ENCODE measurements around the gene MTA2.
"Not testable (repeated sequence)": the region's sequence is repeated elsewhere in the genome, so short reads cannot be mapped to it uniquely, and the experiment has no call there.

The MTA2 gene

DNA sequence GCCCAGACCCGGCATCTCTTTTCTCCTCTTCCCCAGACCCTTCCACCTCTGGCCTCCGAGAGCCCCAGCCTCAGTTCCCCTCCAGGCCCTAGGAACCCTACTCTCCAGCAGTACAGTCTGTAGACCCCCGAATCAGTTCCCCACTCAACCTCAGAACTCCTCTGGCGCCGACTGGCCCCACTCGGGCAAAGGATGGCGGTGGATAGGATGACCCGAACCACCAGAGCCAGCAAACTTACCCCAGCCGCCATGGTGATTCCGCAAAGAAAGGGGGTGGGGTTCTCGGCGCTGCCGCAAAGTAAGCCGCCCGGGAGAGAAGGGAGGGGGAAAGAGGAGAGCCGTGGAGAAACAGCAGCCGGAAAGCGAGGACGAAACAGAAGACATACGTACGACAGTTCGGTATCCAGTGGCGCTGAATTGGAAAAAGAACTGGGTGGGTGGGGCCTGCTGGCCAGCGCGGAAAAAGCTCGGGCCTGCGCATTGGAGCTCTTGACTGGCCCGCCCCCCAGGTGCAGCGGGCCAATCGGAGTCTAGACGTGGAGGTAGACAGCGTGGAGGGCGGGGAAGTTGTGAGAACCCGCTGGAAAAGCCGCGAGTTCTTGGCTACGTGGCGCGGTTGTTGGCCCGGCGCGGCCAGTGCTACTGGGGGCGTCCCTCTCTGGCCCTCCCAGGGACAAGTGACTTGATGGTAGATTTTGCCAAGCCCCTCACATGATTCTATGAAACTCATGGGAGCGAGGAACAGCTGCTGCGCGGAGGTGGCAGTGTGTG lies 27.9 kb downstream of the MTA2 start, which contains the start of gene EEF1G:
Gene EEF1G (minus strand): TSS at position 300 of the 771 bp plus-strand sequence. CDS start 49 bp downstream, at position 251.
- Histone ChIP-seq H3K4me3 (peak within 1 kb of the TSS; percentile 60 to 84 (median 71)), H3K27ac (peak within 1 kb of the TSS; percentile 78 to 95 (median 90))

DNA sequence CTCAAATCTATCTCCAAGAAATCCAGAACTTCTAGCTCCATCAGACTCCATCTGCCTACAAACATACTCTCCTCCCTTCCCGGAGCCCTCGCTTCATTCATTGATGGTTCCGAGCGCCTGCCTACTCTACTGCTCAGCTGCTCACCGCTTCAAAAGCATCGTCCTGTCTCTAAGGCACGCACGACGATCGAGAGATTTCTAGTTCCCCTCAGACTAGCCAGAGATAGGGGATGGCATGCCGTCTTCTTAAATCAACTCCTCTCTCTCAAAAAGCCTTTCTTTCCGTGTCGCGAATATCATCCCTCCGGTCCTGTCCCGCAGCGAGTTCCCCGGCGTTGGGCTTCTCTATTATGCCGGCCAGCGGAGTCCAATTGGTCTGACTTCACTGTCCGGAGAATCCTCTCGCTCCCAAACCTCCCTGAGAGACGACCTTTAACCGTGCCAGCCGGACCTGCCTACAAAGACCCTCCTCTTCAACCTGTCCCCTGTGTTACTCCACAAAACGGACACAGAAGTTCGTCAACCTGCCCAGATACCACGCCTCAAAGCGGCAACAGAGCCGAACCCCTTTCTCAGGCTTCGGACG lies 28.6 kb downstream of the MTA2 start:
- peak overlapping the region; percentile 60 to 84 (median 71) for H3K4me3 ChIP-seq
- peak overlapping the region; percentile 65 to 95 (median 89) for H3K27ac ChIP-seq

DNA sequence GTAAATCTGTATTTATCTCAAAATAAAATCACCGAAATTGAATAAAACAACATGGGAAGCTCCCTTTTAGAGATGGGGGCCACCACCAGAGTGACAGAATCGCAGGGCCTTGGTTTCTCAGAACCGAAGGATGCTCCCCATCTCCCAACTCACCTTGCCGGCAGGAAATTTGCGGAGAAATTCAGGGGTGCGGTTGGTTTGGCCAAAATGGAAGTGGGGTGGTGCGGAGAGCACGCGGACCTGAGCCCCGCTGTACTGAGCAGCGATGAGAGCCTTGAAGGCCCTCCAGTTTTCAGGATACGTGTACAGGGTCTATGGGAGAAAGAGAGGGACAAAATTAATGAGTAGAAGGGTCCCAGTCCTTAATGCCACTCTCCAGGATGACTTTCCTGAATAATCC lies 29.2 kb downstream of the MTA2 start:
- peak overlapping the region in 17 of 21 experiments; percentile 46 to 95 (median 89) for H3K27ac ChIP-seq
- H3K4me3 ChIP-seq = peak overlapping the region; percentile 60 to 84 (median 71)

DNA sequence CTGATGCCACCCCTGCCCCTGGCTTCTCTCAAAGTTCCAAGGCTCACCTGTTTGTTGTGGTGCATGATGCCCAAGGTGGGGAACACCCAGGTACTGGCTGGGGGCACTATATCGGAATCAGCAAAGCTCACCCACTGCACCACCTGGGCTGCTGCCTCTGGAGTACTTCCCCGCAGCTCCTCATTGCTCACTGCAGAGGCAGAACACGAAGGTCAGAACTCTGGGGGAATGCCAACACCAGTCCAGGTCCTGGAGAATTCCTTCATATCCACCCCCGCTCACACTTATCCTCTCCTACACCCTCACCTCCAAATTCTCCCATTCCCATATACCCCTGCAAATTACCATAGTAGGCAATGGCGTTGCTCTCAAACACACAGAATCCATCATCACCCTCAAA lies 30.2 kb downstream of the MTA2 start:
- peak overlapping the region in 3 of 21 experiments; percentile 86 to 89 (median 88) for H3K27ac ChIP-seq

DNA sequence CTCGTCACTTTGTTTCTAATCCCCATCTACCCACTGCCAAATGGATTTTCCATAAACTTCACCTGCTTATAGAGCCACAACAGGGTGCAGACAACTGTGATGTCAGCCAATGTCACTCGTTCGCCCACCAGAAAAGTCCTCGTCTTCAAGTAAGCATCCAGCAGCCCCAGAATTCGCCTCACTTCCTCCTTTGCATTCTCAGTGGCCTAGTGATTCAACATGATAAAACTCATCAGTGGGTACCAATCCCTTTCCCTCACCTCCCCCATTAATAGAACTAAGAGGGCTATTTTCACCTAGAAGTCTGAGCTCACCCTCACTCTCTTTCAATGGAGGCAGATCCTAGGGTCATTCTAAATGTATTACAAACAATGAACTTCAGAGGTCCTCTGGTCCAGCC lies 30.8 kb downstream of the MTA2 start:
- H3K27ac ChIP-seq = peak overlapping the region in 2 of 21 experiments; percentile 11 to 19
- H3K4me3 ChIP-seq = not testable (repeated sequence)

More for the DNA sequence above, 30.2 kb downstream of the MTA2 start:
- not testable (repeated sequence) for H3K4me3 ChIP-seq

DNA sequence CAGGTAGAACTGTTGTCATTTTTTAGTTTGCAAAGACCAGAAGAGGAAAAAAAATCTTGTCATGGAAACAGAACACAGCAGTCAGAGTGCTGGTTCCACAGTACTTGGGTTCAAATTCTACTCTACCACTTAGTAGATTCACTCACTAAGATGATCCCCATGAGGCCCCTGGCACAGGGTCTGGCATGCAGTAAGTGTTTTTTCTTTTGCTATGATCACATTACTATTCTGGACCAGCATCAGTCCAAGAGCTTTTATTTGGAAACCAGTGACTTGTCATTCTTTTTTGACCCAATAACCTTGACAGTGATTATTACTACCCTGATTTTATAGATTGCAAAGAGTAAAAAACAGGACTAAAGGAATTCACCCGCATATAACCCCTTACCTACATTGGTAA lies 32.1 kb downstream of the MTA2 start:
- Histone ChIP-seq H3K4me3 (no peak overlapping the region), H3K27ac (no peak overlapping the region)

DNA sequence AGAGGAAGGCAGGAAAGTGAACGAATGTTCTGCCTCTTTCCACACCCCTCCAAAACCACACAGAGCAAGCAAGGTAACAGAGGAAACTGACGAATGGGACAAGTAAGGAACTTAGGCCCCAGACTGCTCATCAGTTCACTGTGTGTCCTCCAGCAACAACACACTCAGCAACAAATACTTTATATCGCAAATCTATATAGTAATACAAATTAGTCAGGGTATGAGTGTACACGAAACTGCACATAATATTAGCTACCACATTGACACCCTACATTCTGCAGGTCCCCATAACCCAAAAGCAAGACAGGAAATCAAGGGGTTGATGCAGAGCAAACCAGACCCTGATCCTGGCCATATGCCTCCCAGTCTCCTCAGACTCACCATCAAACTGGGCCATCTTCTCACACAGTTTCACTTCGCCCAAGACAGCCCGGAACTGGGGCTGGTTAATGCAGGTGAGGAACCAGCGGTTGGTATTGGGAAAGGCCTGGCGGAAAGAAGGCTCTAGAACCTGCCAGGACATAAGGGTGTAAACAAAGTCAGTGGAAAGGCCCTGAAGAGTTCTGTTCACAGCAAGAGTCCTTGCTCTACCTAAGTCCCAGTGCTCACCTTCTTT lies 34.5 kb downstream of the MTA2 start:
- peak overlapping the region in 3 of 21 experiments; percentile 16 to 25 (median 21) for H3K27ac ChIP-seq
- H3K4me3 ChIP-seq = no peak overlapping the region

DNA sequence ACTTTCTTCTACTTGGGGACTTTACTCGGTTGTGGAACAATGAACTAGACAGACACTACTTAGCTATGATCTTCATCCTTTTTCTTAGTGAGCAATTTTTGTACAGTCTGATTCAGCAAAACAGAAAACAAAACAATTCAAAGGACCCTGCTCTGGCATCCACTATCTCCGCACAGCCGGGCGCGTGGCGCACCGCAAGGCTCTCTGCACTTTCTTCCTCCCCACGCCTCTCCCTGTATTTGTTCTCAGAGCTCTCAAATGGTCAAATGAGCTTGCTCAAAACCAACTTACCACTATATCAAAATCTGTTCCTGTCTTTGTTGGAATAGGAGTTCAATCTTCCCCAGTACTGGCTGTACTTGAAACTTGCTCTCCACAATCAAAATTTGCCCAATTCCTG lies 35.4 kb downstream of the MTA2 start:
- Histone ChIP-seq H3K27ac (peak overlapping the region in 1 of 21 experiments; percentile 15), H3K4me3 (no peak overlapping the region)

DNA sequence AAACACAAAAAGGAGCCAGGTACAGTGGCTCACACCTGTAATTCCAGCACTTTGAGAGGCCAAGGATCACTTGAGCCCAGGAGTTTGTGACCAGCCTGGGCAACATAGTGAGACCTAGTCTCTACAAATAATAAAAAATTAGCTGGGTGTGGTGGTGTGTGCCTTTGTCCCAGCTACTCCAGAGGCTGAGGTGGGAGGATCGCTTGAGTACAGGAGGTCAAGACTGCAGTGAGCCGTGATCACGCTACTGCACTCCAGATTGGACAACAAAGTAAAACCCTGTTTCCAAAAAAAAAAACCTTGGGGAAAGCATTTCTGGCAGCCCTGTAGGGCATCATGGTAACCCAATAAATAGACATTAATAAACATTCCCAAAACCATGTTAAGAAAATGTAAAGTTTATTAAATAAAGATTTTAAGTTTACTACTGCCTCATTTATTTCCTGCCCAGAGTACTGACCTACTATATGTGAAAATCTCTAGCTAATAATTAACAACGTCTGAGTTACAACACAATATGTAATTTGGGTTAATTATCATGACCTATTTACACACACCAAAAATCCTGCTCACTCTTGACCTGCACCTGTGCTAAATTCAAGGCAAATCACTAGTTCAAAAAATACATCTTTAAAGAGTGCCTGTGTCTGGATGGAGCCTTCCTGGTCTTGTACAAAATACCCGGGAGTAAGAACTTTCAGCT lies 36.4 kb downstream of the MTA2 start:
- Histone ChIP-seq H3K27ac (peak overlapping the region in 1 of 21 experiments; percentile 44), H3K4me3 (no peak overlapping the region)

DNA sequence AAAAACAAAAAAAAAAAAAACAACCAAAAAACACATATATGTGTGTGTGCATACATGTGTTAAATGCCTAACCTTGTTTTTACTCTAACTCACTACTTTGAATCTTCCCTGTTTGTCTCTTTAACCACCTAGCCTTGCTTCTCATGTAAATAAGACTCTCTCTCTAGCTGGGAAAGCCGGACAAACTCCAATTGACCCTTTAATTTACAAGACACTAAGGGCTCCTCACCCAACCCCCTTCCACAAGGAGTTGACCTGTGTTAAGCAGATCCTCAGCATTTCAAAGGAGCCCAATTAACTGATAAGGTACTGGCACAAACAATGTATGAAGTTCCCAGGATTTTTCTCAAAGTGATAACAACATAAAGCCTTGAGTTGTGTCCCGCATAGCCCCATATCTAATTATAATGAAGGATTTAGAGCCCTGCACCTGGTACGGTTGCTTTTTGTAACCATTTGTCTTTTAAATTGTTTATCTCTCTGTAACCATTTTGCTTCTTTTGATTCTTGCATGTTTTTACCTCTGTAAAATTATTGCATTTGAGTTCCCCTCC lies 39.9 kb downstream of the MTA2 start:
- H3K27ac ChIP-seq = peak overlapping the region in 4 of 21 experiments; percentile 76 to 94 (median 78)
- not testable (repeated sequence) for H3K4me3 ChIP-seq

DNA sequence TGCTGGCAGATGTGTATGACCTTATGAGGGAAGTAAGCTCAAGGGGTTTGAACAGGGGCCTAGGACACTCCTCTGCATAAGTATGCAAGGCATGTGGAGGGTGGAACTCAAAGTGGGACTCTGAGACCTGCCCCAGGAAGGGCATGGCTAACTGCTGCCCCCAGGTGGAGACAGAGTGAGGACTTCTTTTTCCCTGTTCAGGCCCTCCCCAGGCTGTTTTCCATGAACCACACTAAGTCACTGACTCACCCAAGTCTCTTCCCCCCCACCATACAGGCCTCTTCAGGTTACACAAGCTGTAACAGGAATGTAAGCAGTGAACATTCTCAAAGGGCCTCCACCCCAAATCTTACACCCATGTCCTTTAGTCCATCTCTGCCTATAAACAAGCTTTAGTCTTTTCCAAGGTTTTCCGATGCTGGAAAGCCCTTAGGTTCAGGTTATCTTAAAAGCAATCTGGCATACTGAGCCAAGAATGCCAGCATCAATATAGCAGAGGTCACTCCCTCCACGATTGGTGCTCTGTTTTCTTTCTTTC lies 41.0 kb downstream of the MTA2 start:
- H3K27ac ChIP-seq = peak overlapping the region in 18 of 21 experiments; percentile 6 to 100 (median 70)
- no peak overlapping the region for H3K4me3 ChIP-seq

DNA sequence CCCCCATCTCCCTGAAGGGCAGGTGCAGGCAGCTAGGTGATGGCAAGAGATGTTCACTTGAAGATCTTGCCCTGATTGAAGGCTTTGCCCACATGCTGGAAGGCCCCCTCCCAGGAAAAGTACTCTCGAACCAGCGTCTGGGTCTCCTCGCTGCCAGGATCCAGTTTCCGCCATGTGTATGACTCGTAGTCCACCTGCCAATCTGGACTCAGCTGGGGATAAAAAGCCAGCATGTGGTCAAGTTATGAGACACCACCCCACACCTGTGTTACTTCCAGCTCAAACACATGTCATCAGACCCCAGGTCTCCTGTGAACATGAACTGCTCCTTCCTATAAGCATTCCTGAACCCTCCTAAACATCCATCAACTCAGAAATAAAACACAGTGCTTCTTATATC lies 42.0 kb downstream of the MTA2 start:
- H3K27ac ChIP-seq = peak overlapping the region in 14 of 21 experiments; percentile 13 to 100 (median 60)

DNA sequence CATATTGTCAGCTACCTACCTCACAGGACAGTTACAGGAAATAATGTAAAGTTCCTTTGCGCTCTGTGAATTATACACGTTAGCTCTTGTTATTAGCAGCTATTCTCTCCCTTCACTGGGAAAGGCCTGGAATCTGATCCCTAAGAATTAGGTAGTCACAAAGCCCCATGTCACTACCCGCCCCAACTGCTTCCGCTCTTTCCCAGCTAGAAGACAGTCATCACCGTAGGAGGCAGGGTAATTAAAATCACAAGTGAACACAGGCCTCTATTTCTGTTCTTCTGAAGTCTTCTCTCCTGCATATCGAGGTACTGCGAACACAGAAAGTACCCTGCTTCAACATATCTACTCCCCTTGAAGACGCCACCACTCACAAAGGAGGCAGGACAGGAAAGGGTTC lies 42.5 kb downstream of the MTA2 start:
- Histone ChIP-seq H3K27ac (peak overlapping the region in 12 of 21 experiments; percentile 10 to 100 (median 60)), H3K4me3 (no peak overlapping the region)

More for the DNA sequence above, 42.0 kb downstream of the MTA2 start:
- not testable (repeated sequence) for H3K4me3 ChIP-seq

DNA sequence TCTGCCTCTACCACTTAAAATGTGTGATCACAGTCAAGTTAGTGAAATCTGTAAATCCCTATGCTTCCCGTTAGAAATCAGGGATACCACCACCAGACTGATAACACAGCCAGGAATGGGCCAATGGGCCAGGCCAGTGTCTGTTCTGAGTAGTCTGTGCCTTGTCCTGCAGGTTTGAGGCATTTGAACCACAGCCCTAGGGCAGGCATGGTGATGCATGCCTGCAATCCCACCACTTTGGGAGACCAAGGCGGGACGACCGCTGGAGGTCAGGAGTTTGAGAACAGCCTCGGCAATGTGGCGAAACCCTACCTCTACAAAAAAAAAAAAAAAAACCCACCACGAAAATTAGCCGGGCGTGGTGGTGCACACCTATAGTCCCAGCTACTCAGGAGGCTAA lies 43.0 kb downstream of the MTA2 start:
- Histone ChIP-seq H3K4me3 (no peak overlapping the region), H3K27ac (peak overlapping the region in 15 of 21 experiments; percentile 35 to 100 (median 93))

DNA sequence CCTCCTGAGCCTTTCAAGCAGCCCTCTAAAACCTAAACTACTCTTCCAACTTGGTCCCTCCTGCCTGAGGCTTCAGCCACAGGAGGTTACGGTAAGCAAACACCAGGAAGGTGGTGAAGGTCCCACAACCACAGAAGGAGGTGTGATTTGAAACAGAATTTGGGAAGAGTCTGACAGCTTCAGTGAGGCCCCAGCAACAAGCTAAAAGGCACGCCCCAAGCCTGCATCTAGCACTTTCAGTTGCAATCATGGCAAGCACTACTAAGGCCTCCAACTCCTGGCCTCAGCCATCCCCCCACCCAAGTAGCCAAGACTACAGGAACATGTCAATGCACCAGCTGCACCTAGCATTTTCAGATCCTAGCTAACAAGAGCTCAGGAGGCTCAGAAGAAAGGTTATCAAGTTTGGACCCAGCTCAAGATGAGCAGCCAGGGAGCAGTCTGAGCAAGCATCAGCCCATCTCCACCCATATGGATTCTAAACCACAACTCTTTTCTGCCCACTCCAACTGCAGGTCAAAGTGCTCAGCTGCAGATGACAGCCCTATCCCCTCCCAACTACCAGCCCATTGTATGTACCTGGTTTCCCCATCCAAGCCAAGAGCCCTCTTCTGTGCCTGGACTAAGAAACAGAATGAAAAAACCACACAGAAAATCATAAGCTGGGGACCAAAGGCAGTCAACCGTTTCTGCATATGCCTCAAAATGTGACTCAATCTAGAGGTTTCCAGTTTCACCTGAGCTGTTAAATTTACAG lies 44.6 kb downstream of the MTA2 start:
- Histone ChIP-seq H3K4me3 (peak overlapping the region in 2 of 7 experiments; percentile 11 to 22), H3K27ac (peak overlapping the region; percentile 23 to 100 (median 93))

DNA sequence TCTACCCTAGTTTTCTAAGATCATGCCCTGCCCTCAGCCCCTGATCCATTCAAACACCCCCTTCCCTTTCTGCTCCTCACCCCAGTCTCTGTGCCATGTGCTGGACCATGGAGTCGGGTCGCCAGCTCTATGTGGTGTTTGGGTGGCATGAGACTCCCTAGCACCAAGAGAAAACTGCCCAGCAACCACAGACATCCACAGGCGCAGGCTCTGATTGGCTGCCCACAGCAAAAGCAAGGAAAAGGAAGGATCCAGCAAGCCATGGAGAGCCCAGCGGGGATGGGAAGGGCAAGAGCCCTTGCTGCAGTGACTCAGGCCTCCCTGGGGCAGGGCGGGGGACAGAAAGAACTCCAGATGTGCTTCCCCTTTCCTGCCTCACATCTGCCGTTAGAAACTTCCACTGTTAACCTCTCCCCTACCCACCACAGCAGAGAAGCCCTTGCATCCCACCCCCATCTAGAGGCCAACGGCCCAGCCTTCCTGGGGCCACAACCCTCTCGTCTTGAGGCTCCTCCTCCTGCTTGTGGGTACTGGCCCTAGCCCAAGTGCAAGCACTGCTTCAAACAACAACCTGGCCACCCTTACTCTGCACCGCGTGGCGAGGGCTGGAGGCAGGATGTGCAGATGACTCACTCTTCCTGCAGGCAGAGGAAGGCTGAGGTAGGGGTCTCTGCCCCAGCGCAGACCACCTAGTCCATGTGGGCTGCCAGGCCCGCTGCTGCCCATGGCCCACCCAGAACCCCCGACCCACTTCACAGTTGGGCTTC lies 45.4 kb downstream of the MTA2 start:
- H3K4me3 ChIP-seq = peak overlapping the region in 4 of 7 experiments; percentile 2 to 22 (median 10)
- H3K27ac ChIP-seq = peak overlapping the region; percentile 32 to 100 (median 93)

DNA sequence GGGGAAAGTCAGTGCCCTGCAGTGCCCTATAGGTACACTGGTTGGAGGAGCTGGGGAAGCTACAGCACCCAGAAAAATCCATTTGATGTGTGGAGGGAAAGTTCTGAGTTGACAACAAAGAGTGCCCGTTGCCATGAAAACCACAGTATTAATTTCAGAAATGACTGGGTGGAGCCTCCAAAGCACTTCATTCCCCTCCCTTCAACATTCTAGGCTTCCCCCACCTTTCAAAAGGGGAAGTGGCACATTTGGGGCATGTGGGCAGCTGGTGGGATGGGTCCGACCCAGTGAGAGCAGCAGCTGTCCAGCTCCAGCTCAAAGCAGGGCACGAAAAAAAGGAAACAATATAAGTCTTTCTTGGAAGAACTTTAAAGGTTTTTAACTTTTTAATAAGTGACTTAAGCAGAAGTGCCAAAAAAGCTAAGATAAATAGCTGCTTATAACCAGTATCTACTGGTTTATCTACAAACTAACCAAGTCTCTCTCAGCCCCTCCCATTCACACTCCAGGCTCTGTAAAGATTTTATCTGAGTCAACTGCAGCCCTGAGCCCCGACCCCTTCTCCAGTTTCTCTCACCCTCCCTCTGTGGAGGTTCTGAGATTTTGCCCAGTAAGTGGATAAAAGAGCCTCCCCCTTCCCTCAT lies 46.1 kb downstream of the MTA2 start:
- peak overlapping the region in 1 of 7 experiments; percentile 22 for H3K4me3 ChIP-seq

More for the DNA sequence above, 46.1 kb downstream of the MTA2 start:
- H3K27ac ChIP-seq = peak overlapping the region; percentile 37 to 100 (median 93)
